ENCODE results near the gene CYTH3. TPM values are rescaled to one million over a fixed set of nuclear protein-coding genes. Genes with fewer than 3 reads are reported as not detected.

CYTH3 gene
- total RNA-seq, 1 donor from 2014 or later, result 2.6 TPM

DNA sequence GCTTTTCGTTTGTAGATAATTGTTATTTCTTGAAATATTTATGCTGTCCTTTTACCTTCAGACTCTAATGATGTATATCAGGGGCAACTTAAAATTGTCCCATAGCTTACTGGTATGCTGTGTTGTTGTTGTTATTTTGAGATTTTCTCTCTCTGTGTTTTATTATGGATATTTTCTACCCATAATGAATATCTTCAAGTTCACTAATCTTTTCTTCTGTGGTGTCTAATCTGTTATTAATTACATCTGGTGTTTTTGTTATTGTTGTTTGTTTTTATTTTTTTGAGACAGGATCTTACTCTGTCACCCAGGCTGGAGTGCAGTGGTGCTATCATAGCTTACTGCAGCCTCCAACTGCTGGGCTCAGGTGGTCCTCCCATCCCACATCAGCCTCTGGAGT lies 139.2 kb downstream of the CYTH3 start:
- peaks cover 52% of the 10 kb centered on the region for H3K36me3 Mint-ChIP-seq (ENCODE audit: low read depth)
- no peak for DNase-seq
- H3K27ac Mint-ChIP-seq, result no peak overlapping the region
- no peak for ATAC-seq (ENCODE audit: low read depth)
- ChIA-PET CTCF (interaction anchor here (1.0 kb wide), 1 partner anchor 136 kb away, joined by 3 read pairs; no protein-coding TSS in a partner anchor), POLR2A (interaction anchor here (0.6 kb wide), 1 partner anchor 10 kb away, joined by 3 read pairs; no protein-coding TSS in a partner anchor)
- H3K27me3 Mint-ChIP-seq, result no peaks in the 10 kb centered on the region
- H3K4me1 Mint-ChIP-seq, result no peaks in the 10 kb centered on the region
- no peak overlapping the region for H3K4me3 Mint-ChIP-seq
- intact Hi-C loops (cut with micrococcal nuclease), result no loop called here
- no peaks in the 10 kb centered on the region for H3K9me3 Mint-ChIP-seq
- TF ChIP-seq, protein P1, sequence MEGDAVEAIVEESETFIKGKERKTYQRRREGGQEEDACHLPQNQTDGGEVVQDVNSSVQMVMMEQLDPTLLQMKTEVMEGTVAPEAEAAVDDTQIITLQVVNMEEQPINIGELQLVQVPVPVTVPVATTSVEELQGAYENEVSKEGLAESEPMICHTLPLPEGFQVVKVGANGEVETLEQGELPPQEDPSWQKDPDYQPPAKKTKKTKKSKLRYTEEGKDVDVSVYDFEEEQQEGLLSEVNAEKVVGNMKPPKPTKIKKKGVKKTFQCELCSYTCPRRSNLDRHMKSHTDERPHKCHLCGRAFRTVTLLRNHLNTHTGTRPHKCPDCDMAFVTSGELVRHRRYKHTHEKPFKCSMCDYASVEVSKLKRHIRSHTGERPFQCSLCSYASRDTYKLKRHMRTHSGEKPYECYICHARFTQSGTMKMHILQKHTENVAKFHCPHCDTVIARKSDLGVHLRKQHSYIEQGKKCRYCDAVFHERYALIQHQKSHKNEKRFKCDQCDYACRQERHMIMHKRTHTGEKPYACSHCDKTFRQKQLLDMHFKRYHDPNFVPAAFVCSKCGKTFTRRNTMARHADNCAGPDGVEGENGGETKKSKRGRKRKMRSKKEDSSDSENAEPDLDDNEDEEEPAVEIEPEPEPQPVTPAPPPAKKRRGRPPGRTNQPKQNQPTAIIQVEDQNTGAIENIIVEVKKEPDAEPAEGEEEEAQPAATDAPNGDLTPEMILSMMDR (IDR thresholded peaks at IDR 0.05), result no peak

DNA sequence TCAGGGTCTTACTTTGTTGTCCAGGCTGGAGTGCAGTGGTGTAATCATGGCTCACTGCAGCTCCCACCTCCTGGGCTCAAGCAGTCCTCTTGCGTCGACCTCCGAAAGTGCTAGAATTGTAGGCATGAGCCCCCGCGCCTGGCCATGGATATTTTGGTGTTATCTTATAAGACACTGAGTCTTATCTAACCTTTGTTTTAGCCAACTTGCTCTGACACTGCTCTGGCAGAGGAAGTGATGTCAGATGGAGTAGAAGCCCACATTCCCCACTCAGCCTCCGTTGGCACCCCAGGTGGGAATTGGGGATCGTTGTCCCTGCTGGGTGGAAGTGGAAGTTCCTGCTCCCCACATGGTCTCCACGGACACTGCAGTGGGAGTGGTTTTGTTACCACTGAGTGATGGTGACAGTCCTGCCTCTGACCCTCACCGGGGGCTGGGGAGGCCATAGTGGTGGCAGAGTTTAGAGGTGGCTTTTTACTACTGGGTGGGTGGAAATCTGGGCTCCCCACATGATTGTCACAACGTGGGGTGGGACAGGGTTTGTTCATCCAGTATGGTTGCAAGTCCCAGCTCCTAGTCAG lies 142.3 kb downstream of the CYTH3 start:
- peaks cover 64% of the 10 kb centered on the region for H3K36me3 Mint-ChIP-seq (ENCODE audit: low read depth)
- ChIA-PET CTCF (no interaction called here), POLR2A (no interaction called here)

GRCh38 chr7:6128205-6128604 lies 144.2 kb downstream of the CYTH3 start:
- H3K27ac Mint-ChIP-seq, result no peak overlapping the region
- ChIA-PET POLR2A (no interaction called here), CTCF (no interaction called here)
- no peak overlapping the region for H3K4me3 Mint-ChIP-seq
- H3K36me3 Mint-ChIP-seq (ENCODE audit: low read depth), result peaks cover 62% of the 10 kb centered on the region
- no peak for ATAC-seq (ENCODE audit: low read depth)
- H3K9me3 Mint-ChIP-seq, result no peaks in the 10 kb centered on the region
- DNase-seq, result no peak
- intact Hi-C loops (cut with micrococcal nuclease), result no loop called here
- TF ChIP-seq, protein P1 (IDR thresholded peaks at IDR 0.05), result no peak
- H3K27me3 Mint-ChIP-seq, result no peaks in the 10 kb centered on the region
- no peaks in the 10 kb centered on the region for H3K4me1 Mint-ChIP-seq

More for the DNA sequence above, 142.3 kb downstream of the CYTH3 start:
- H3K27ac Mint-ChIP-seq, result no peak overlapping the region
- H3K4me3 Mint-ChIP-seq, result no peak overlapping the region
- H3K9me3 Mint-ChIP-seq, result no peaks in the 10 kb centered on the region
- H3K4me1 Mint-ChIP-seq, result no peaks in the 10 kb centered on the region
- intact Hi-C loops (cut with micrococcal nuclease), result no loop called here
- no peaks in the 10 kb centered on the region for H3K27me3 Mint-ChIP-seq
- DNase-seq (no peak), ATAC-seq (ENCODE audit: low read depth) (no peak)
- TF ChIP-seq, protein P1 (IDR thresholded peaks at IDR 0.05), result no peak

- Mint-ChIP-seq H3K4me3 (no peak overlapping the region), H3K27ac (no peak overlapping the region), H3K9me3 (no peaks in the 10 kb centered on the region), H3K4me1 (no peaks in the 10 kb centered on the region), H3K27me3 (no peaks in the 10 kb centered on the region), H3K36me3 (ENCODE audit: low read depth) (peaks cover 63% of the 10 kb centered on the region)
- intact Hi-C loops (cut with micrococcal nuclease), result no loop called here
- TF ChIP-seq, protein P1 (IDR thresholded peaks at IDR 0.05), result no peak
- ChIA-PET POLR2A (no interaction called here), CTCF (no interaction called here)
- ATAC-seq (ENCODE audit: low read depth) (no peak), DNase-seq (no peak)
These were observed 145.3 kb downstream of the CYTH3 start for GRCh38 chr7:6127110-6127490.

DNA sequence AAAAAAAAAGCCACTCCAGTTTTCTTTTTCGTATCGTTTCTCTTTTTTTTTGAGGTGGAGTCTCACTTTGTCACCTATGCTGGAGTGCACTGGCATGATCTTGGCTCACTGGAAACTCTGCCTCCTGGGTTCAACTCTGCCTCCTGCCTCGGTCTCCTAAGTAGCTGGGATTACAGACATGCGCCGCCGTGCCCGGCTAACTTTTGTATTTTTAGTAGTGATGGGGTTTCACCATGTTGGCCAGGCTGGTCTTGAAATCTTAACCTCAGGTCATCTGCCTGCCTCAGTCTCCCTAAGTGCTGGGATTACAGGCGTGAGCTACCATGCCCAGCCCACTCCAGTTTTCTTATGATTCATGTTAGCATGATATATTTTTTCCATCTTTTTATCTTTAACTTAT lies 148.6 kb downstream of the CYTH3 start:
- no peak overlapping the region for H3K4me3 Mint-ChIP-seq
- ChIA-PET POLR2A (no interaction called here), CTCF (interaction anchor here (0.9 kb wide), 1 partner anchor 64 kb away, joined by 3 read pairs; no protein-coding TSS in a partner anchor)
- intact Hi-C loops (cut with micrococcal nuclease), result no loop called here
- H3K4me1 Mint-ChIP-seq, result no peaks in the 10 kb centered on the region
- peaks cover 10% of the 10 kb centered on the region for H3K9me3 Mint-ChIP-seq
- ATAC-seq (ENCODE audit: low read depth) (no peak), DNase-seq (no peak)
- no peaks in the 10 kb centered on the region for H3K27me3 Mint-ChIP-seq
- H3K27ac Mint-ChIP-seq, result no peak overlapping the region
- TF ChIP-seq, protein P1 (IDR thresholded peaks at IDR 0.05), result no peak
- peaks cover 75% of the 10 kb centered on the region for H3K36me3 Mint-ChIP-seq (ENCODE audit: low read depth)

Measured in activated B cell treated with CpG ODN at 0.5 μM for 24 hours (primary cell).